ENCODE data around the gene SOS1. TPM values are rescaled to one million over a fixed set of nuclear protein-coding genes. Genes with fewer than 3 reads are reported as not detected.
"Not testable (repeated sequence)": the region's sequence is repeated elsewhere in the genome, so short reads cannot be mapped to it uniquely, and the experiment has no call there.

SOS1 gene
- total RNA-seq, 4 donors from 2014 or later, result 55.9 to 80.8 (median 63.2) TPM

DNA sequence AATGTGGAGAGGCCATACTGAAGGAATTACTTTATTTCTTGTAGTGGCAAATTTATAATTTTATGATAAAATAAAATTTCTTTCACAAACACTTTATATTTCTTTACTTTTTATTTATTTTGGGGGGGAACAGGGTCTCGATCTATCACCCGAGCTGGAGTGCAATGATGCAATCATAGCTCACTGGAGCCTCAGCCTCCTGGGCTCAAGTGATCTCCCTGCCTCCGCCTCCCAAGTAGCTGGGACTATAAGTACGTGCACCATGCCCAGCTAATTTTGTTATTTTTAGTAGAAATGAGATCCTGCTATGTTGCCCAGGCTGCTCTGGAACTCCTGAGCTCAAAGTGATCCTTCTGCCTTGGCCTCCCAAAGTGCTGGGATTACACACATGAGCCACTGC is 59.6 kb downstream of the SOS1 start:
- Histone ChIP-seq H3K9me3 (no peaks in the 10 kb centered on the region), H3K27ac (no peak overlapping the region), H3K36me3 (no peaks in the 10 kb centered on the region), H3K27me3 (no peaks in the 10 kb centered on the region), H3K4me1 (no peaks in the 10 kb centered on the region), H3K4me3 (replicated peaks in 1 of 3) (no peak overlapping the region)
- 86 to 88% methylated on average over 4 of the region's 4 CpGs for WGBS, 2 donors
- DNase-seq, result no peak
- intact Hi-C loops (cut with DNase I), result loop anchor here (2.0 kb wide), 1 partner anchor 168 kb away; no protein-coding TSS in a partner anchor
- no peak for TF ChIP-seq POLR2A (IDR thresholded peaks at IDR 0.05)
- TF ChIP-seq, protein P1, sequence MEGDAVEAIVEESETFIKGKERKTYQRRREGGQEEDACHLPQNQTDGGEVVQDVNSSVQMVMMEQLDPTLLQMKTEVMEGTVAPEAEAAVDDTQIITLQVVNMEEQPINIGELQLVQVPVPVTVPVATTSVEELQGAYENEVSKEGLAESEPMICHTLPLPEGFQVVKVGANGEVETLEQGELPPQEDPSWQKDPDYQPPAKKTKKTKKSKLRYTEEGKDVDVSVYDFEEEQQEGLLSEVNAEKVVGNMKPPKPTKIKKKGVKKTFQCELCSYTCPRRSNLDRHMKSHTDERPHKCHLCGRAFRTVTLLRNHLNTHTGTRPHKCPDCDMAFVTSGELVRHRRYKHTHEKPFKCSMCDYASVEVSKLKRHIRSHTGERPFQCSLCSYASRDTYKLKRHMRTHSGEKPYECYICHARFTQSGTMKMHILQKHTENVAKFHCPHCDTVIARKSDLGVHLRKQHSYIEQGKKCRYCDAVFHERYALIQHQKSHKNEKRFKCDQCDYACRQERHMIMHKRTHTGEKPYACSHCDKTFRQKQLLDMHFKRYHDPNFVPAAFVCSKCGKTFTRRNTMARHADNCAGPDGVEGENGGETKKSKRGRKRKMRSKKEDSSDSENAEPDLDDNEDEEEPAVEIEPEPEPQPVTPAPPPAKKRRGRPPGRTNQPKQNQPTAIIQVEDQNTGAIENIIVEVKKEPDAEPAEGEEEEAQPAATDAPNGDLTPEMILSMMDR (IDR thresholded peaks at IDR 0.05), result no peak

DNA sequence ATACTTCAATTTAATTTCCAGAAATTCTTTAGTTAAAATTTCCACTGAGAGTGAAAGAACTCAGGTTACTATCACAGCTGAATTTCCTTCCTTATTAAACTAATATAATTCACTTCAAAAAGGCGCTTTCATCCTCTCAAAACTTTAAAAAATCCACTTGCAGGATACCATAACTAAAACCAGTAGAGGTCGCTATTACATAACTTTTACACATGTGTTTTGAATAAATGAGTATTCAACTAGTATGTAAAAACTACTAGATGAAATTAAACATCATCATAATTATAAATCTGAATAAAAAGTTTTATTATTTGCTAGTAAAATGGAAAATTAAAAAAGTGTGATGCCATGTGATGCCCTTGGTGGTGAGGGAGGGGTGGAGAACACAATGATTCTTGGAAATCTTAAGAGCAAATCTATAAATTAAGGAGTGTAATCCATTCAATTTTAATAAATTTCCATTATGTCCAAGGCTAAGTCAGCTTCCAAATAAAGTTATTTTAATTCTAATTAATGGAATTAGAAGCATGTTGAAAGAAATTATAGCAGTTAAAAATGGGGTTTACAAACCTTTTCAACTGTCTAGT is 61.4 kb downstream of the SOS1 start:
- no peaks in the 10 kb centered on the region for H3K4me1 ChIP-seq
- intact Hi-C loops (cut with DNase I), result no loop called here
- H3K27me3 ChIP-seq, result no peaks in the 10 kb centered on the region
- TF ChIP-seq, protein P1 (IDR thresholded peaks at IDR 0.05), result peak; percentile 31 to 75 (median 50)
- TF ChIP-seq POLR2A (IDR thresholded peaks at IDR 0.05), result no peak
- H3K36me3 ChIP-seq, result no peaks in the 10 kb centered on the region
- no peak overlapping the region for H3K4me3 ChIP-seq (replicated peaks in 1 of 3)
- no peak for DNase-seq
- no peak overlapping the region for H3K27ac ChIP-seq
- WGBS, 2 donors, result 28 to 30% methylated on average over 2 of the region's 2 CpGs
- H3K9me3 ChIP-seq, result no peaks in the 10 kb centered on the region

DNA sequence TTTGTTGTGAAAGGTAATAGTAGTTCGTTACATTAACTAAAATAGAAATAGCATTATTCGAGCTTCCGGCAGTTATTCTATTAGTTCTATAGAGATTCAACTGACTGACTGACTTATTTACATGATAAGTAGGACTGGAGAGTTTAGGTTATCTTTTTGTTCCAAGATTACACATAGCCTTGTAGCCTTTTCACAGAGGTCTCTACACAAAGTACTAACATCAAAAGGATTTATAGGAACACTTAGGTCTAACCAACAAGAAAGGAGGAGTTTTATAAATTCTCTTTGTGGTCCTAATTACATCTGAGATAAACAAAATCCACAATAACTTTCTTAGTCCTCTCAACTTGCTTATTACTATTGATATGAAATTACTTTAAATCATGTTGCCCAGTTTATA is 62.8 kb downstream of the SOS1 start:
- intact Hi-C loops (cut with DNase I), result no loop called here
- Histone ChIP-seq H3K4me3 (replicated peaks in 1 of 3) (no peak overlapping the region), H3K36me3 (peaks cover 0 to 2% of the 10 kb centered on the region in 2 donors), H3K9me3 (no peaks in the 10 kb centered on the region), H3K27me3 (no peaks in the 10 kb centered on the region), H3K4me1 (no peaks in the 10 kb centered on the region), H3K27ac (no peak overlapping the region)
- no peak for DNase-seq
- no peak for TF ChIP-seq POLR2A (IDR thresholded peaks at IDR 0.05)
- TF ChIP-seq, protein P1 (IDR thresholded peaks at IDR 0.05), result no peak
- WGBS, 2 donors, result 91 to 95% methylated on average over 3 of the region's 3 CpGs

DNA sequence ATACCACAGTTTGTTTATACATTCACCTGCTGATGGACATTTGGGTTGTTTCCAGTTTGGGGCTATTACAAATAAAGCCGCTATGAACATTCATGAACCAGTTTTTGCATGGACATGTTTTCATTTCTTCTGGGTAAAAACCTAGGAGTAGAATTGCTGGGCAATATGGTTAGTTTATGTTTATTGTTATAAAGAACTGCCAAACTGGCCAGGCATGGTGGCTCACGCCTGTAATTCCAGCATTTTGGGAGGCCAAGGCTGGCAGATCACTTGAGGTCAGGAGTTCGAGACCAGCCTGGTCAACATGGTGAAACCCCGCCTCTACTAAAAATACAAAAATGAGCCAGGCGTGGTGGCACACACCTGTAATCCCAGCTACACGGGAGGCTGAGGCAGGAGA is 68.2 kb downstream of the SOS1 start:
- intact Hi-C loops (cut with DNase I); H3K36me3 ChIP-seq: not testable (repeated sequence)

DNA sequence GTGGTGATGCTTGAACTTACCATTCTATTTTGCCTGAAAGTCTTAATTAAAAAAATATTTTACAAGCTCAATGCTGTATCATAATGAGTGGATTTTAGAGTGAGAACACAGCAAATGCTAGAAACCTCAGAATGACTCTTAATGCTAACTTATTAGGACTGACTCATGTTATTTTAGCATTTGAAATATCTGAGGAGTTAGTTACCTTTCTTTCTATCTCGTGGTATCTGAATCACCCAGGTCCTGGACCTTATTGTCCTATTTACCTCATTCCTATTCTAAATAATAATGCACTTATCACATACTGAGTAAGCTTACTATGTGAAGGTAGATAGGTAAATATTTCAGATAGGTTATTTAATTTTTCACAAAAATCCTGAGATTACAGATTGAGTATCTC is 70.7 kb downstream of the SOS1 start:
- Histone ChIP-seq H3K4me3 (replicated peaks in 1 of 3) (no peak overlapping the region), H3K36me3 (peaks cover 0 to 8% of the 10 kb centered on the region in 2 donors), H3K4me1 (no peaks in the 10 kb centered on the region), H3K27me3 (no peaks in the 10 kb centered on the region), H3K9me3 (no peaks in the 10 kb centered on the region), H3K27ac (no peak overlapping the region)
- WGBS, 2 donors, result 88 to 98% methylated on average over 1 of the region's 1 CpG
- intact Hi-C loops (cut with DNase I), result no loop called here
- no peak for DNase-seq
- TF ChIP-seq, protein P1 (IDR thresholded peaks at IDR 0.05), result no peak
- TF ChIP-seq POLR2A (IDR thresholded peaks at IDR 0.05), result no peak

More for the DNA sequence above, 68.2 kb downstream of the SOS1 start:
- not testable (repeated sequence) for H3K4me1 ChIP-seq; DNase-seq; H3K9me3 ChIP-seq; H3K4me3 ChIP-seq (replicated peaks in 1 of 3); H3K27ac ChIP-seq; H3K27me3 ChIP-seq
- 96 to 98% methylated on average over 6 of the region's 6 CpGs for WGBS, 2 donors
